ENCODE results near the gene HYOU1.
"Not testable (repeated sequence)": the region's sequence is repeated elsewhere in the genome, so short reads cannot be mapped to it uniquely, and the experiment has no call there.

Gene HYOU1

DNA sequence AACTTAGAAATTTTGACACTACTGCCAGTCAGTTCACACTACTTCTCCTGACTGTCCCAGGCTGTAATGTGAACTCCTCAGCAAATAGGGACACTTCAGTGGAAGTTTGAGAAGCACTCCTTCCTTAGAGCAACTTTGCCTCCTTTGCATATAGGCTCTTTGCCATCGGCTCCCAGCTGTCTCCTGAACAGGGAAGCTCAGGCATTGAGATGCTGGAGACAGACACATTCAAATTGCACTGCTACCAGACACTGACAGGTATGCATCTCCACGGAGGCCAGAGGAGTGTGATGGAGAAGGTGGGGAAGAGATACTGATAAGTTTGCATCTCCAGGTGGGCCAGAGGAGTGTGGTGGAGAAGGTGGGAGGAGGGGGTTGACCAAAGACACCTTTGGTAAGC, 37.0 kb downstream of the HYOU1 start:
- DNase-seq (ENCODE audit: low read depth), result no peak

DNA sequence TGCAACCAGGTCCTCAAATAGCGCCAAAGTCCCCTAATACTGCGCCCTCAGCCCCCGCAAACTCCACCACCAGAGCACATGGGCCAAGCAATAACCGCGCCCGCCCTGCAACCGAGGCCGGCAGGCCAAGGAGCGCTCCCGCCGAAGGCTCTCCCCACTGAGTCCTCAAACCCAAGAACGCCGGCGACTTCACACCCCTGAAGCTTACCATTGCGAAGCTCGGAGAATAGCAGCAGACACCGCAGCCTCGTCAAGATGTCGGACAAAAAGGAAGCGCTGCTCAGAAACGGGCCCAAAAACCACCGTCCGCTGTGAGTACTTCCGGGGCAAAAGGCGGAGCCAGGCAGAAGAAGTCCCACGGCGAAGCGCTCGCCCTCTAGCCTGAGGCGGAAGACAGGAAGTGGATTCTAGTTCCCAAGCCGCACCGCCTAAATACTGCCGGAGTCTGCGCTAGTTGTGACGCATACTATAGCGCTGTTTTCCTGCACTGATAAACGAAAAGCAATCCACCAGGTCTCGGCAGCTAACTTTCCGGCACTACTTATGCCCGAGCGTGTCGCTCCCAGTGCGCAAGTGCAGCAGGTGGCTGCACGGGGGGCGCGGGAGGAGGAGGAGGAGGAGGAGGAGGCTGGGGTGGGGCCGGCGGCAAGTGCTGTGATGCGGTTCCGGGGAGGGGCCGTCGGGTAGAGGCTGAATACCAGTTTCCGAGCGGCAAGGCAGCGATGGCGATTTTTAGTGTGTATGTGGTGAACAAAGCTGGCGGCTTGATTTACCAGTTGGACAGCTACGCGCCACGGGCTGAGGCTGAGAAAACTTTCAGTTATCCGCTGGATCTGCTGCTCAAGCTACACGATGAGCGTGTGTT, 38.7 kb downstream of the HYOU1 start, which contains the start of the genes RPS25 and TRAPPC4:
Gene RPS25 (minus strand): TSS at position 270 of the 865 bp plus-strand sequence. CDS start 59 bp downstream, at position 211.
Gene TRAPPC4 (plus strand): TSS at position 693 of the 865 bp plus-strand sequence. CDS start 30 bp downstream, at position 723.
- DNase-seq (ENCODE audit: low read depth), result peak; percentile 93

DNA sequence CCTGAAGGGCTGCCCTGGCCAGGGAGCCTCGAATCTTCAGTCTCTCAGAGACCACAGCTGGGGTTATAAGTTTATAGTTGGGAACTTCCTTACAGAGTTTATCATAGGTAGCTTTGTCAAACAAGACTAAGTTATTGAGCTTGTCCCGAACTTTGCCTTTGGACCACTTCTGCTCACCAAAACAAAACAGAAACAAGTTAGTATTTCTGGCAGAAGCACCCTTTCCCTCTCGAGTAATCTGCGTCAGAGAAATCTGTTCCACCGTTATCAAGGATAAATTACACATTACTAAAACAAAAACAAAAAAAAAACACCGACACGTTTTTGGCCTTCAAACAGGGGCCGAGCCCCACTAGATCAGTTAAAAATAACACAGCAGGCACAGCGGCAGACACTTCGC, 39.6 kb downstream of the HYOU1 start:
- DNase-seq (ENCODE audit: low read depth), result not testable (repeated sequence)

DNA sequence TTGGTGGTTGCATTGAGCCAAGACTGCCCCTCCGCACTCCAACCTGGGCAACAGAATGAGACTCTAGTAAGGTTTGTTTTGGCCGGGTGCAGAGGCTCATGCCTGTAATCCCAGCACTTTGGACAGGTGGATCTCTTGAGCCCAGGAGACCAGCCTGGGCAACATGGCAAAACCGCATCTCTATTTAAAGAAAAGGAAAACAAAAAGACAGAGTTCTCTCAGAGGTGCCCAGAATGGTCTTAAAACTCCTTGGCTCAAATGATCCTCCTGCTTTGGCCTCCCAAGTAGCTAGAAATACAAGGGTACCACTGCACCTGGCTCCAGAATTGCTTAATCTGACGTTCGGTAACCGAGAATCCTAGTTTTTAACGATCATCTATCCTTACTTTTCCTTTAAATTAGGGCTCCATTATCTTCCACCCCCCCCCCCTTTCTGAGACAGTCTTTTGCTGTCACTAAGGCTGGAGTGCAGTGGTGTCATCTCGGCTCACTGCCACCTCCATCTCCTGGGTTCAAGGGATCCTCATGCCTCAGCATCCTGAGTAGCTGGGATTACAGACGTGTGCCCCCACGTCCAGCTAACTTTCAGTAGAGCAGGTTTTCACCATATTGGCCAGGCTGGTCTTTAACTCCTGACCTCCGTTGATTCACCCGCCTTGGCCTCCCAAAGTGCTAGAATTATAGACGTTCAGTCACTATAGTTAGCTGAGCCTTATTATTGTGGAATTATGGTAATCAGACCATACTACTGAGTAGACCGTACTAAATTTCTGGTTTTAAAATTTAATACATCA, 40.6 kb downstream of the HYOU1 start:
- DNase-seq (ENCODE audit: low read depth), result no peak

DNA sequence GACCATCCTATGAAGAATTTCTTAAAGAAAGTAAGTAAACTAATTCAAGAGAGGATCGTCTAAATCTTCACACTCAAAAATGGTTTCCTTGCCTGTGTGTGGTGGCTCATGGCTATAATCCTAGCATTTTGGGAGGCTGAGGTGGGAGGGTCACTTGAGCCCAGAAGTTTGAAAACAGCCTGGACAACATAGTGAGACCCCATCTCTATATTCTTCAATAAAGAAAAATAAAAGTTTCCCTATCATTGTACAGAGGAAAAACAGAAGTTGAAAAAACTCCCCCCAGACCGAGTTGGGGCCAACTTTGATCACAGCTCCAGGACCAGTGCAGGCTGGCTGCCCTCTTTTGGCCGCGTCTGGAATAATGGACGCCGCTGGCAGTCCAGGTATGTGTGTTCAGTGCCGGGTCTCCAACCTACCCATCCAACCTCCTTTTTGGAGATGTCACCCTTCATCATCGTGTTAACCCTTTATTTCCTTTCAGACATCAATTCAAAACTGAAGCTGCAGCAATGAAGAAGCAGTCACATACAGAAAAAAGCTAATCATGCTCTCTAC, 41.9 kb downstream of the HYOU1 start:
- no peak for DNase-seq (ENCODE audit: low read depth)

DNA sequence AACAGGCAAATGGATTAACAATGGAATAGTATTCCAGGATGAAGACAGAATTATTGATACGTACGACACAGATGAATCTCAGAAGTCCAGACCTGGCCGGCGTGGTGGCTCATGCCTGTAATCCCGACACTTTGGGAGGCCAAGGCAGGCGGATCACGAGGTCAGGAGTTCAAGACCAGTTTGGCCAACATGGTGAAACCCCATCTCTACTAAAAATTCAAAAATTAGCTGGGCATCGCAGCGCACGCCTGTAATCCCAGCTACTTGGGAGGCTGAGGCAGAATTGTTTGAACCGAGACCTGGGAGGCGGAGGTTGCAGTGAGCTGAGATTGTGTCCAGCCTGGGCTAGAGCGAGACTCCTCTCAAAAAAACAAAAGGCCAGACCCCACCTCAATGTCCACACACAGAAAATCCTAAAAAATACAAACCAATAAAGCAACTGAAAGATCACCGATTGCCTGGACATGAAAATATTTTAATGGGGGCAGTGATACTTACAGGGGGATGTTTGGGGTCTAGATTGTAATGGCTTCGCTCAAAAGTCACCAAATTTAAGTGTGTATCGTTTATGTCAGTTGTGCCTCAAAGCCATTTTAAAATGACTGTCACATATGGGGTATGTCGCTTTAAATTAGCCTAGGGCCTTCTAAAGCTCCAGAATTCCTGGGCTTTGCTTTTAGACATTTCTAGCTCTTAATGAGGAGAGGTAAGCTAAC, 42.6 kb downstream of the HYOU1 start:
- DNase-seq (ENCODE audit: low read depth), result no peak

DNA sequence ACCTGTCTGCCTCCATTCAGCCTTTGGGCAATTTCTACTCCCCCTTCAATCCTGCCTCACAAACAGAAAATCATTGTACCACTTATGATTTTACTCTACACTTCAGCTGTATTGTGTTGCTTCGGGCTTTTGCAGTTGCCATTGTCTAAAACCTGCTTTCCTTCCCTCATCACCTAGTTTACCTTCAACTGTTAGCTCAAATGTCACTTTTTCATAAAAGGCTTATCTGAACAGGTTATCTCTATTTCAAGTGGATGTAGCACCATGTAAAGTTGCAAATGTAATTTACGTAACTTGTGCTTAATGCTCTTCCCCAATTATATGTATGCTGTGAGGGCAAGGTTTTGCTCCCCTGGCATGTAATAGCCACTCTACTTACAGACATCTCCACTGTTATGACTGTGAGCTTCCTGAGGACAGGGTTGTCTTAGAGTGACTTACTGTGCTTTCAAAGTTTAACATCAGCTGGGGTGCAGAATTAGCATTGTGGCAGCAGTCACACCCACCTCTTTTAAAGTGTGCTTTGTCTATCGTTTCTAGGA, 44.3 kb downstream of the HYOU1 start:
- no peak for DNase-seq (ENCODE audit: low read depth)

DNA sequence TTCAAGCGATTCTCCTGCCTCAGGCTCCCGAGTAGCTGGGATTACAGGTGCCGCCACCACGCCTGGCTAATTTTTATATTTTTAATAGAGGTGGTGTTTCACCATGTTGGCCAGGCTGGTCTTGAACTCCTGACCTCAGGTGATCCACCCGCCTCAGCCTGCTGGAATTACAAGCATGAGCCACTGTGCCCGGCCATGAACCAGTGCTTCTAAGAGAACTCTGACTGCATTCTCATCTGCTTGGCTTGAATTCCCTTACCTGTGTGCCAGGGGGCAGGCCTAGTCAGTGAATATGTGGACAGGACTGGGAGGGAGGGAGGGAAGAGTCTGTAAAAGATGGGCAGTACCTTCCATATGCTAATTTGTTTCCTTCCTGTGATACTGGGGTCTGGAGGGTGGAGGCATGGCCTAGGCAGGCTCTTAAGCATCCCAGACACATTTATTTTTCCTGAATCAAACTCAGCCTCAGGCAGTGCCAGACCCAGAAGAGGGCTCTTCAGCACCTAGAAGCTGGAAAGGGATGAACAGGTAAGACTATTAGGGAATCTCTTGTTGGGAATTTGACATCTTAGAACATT, 45.4 kb downstream of the HYOU1 start:
- no peak for DNase-seq (ENCODE audit: low read depth)

DNA sequence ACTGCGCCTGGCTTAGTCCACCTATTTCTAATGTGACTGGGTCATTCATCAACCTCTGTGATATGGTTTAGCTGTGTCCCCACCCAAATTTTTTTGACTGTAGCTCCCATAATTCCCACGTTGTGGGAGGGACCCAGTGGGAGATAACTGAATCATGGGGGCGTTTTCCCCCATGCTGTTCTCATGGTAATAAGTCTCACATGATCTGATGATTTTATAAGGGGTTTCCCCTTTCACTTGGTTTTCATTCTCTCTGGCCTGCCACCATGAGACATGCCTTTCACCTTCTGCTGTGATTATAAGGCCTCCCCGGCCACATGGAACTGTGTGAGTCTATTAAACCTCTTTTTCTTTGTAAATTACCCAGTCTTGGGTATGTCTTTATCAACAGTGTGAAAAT, 50.3 kb downstream of the HYOU1 start:
- DNase-seq (ENCODE audit: low read depth), result no peak

DNA sequence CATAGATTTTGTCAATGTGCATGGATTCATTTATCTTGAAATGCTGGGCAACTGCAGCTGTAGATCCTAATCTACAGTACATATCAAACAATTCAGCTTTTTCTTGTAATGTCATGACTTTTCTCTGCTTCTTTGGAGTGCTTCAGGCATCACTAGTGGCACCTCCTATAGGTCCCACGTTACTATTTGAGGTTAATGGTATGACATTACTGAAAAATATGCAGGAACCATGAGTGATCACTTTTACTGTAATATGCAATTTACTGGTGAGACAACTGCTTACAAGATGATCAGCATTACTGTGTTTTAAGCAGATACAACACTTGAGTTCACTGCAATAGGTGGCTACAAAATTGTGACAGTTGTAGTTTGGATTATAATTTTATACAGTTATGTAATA, 56.1 kb downstream of the HYOU1 start:
- no peak for DNase-seq (ENCODE audit: low read depth)

DNA sequence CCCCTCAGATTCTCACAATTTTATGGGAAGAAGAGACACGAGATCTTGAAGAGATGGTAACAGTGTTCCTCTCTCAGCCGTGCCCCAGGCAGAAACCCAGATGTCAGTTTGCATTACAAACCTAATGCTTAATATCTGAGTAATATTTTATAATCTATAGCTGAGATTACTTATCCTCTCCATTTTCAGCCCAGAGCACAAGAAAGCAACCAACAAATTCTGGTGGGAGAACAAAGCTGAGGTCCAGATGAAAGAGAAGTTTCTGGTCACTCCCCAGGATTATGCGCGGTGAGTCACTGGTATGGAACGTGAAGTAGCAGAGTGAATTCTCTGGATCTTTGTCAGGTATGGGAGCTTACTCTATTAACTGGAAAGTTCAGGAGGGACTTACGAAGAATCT, 58.2 kb downstream of the HYOU1 start:
- DNase-seq (ENCODE audit: low read depth), result no peak

DNA sequence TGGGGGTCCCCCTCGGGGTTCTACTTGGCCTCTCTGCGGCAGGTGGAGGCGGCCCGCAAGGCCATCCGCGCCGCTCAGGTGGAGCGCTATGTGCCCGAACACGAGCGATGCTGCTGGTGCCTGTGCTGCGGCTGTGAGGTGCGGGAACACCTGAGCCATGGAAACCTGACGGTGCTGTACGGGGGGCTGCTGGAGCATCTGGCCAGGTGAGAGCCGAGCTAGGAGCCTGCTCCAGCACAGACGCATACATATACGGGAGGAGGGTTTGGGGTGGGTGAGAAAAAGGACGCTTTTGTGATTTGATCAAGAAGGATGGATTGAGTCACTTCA, 58.7 kb downstream of the HYOU1 start:
- DNase-seq (ENCODE audit: low read depth), result no peak

DNA sequence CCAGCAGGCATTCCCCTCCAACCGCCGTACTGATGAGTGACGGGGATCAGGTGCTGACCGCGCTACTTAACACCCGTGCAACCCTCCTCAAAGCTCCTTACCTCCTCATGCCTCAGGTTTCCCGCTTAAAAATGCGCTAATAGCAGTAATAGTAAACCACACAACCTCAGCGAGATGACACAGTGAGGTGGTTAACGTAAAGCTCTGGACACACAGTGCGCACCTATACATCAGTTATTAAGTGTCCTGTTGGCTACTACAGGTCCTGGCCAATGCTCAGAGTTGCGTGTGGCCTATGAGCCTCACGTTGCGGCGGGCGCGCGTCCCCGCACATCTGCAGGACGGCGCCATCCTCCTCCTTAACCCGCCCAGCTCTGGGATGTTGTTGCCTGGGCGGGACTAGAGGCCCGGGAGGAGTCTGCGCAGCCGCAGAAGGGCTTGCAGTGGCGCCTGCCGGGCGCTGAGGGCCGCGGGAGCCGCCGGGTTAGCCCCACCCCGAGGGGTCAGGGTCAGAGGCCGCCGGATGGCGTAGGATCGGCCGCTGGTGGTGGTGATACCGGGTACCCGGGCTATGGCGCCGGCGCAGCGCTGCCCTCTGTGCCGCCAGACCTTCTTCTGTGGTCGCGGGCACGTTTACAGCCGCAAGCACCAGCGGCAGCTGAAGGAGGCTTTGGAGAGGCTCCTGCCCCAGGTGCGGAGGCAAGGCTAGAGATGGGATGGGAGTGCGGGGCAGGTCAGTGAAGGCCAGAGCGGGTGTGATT, 59.2 kb downstream of the HYOU1 start, which contains the start of gene CENATAC:
Gene CENATAC (plus strand): TSS at position 512 of the 761 bp plus-strand sequence. CDS start 60 bp downstream, at position 572.
- peak; percentile 93 for DNase-seq (ENCODE audit: low read depth)

DNA sequence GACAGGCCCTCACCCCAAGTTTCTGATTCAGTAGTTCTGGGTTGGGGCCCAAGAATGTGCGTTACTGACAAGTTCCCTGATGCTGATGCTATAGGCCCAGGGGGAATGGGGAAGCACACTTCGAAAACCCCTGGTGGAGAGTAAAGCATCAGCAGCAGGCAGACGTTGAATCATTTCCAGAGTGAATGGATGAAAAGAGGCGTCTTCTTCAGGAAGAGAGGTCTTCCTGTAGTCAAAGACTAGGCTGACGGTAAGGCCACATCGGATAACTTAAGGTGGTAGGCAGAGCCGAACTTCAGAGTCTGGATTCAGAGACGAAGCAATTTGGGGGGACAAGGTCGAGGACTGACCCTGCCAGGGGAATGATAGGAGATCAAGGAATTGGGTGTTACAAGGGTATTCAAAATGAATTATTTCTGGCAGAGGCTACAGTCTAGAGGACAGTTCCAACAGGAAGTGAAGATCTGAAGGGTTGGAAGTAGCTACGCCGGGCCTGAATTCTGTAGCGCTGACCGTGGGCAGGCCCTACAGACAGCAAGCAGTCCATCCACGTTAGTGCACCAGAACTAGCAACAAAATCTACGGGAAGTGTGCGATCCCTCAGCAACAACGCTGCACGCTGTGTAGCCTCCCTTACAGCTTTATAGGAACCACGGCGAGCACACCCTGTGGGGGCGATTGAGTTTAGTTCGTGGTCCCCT, 59.9 kb downstream of the HYOU1 start:
- DNase-seq (ENCODE audit: low read depth), result peak; percentile 4

All from activated gamma-delta T cell treated with anti-CD3 and anti-CD28 coated beads, Interleukin-2, amount 50 U/mL, for 16 hours (primary cell).